Posterior cingulate gyrus (tissue), 11 donors: ENCODE results near the gene GABPB1.

Source experiments
- DNase-seq, 10 donors: peaks; one replicate each; pipeline versions ENCODE4 v3.0.0 to v3.0.0-alpha.2; 2020 to 2021; ENCODE audit warnings: mixed read lengths in 3 of 10
- intact Hi-C: fragments of 100-400 bp; cut with DNase I; formaldehyde crosslinking; loops from one replicate; pipeline ENCODE4 v1.15.1; 2023

Gene GABPB1

DNA sequence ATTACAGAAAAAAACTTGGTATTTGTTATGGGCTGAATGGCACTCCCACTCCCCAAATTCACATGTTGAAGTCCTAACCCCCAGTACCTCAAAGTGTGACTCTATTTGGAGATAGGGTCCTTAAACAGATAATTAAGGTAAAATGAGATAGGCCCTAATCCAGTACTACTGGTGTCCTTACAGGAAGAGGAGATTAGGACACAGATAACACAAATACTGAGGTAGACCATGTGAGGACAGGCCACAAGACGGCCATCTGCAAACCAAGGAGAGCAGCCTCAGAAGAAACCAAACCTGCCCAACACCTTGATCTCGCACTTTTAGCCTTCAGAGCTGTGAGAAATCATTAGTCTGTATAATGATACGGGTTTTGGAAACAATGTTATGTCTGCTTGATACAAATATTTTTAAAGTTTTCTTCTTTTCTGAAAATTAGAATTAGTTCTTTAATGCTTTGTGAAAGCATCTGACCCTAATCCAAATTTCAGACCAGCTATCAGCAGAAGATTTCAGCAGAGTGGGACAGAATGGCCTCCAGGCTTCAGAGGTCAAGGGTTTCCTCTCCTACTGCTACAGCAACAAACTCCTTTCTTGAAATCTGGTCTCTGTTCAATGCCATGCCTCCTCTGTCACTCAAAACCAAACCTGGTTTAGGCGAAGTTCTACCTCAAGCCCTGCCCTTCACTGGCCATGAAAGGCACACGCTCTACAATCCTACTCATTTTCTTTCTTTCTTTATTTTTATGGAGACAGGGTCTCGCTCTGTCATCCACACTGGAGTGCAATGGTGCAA is 67.5 kb downstream of the GABPB1 start:
- intact Hi-C loops = no loop called here
- no peak for DNase-seq

DNA sequence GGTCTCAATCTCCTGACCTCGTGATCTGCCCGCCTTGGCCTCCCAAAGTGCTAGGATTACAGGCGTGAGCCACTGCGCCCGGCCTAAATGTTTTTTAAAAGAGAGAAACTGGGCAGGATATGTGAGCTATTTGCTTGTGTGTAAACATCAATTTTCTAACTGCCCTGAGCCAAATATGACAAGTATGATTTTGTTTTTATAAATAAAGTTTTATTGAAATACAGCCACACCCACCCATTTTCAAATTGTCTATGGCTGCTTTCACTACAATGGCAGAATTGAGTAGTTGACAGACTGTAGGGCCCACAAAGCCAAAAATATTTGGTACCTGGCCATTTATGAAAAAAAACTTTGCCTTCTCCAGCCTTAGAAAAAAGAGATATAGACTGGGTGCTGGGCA is 73.6 kb downstream of the GABPB1 start:
- intact Hi-C loops = no loop called here
- no peak for DNase-seq

DNA sequence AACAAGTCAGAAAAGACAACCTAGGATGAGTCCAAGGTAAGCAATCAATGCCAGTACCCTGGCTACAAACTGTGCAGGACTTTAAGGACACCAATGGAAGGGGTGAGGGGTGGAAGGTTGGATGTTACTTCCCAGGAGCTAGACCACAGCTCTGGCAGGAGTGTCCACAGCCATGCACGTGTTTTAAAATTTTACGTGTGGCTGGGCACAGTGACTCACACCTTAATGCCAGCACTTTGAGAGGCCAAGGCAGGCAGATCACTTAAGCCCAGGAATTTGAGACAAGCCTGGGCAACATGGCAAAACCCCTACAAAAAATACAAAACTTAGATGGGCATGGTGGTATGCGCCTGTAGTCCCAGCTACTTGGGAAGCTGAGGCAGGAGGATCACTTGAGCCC is 74.7 kb downstream of the GABPB1 start:
- no peak for DNase-seq
- intact Hi-C loops = no loop called here

DNA sequence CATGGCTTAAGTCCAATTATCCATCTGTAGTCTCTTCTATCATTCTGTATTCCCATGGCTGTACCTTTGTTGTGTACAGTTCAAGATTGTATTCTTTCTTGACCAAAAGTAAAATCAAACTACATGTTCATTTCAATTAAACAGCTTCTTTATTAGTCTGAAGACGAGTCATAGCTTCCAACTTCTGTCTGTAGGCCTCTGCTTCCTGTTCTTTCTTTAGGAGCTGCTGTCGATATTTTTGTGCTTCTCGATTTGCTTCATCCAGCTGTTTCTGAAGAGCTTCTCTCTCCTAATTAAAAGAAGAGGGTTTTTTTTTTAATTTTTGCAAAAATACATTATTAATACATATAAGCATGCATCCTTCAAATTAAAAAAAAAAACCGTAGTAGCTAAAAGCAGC is 76.5 kb downstream of the GABPB1 start:
- DNase-seq = no peak
- intact Hi-C loops = no loop called here

DNA sequence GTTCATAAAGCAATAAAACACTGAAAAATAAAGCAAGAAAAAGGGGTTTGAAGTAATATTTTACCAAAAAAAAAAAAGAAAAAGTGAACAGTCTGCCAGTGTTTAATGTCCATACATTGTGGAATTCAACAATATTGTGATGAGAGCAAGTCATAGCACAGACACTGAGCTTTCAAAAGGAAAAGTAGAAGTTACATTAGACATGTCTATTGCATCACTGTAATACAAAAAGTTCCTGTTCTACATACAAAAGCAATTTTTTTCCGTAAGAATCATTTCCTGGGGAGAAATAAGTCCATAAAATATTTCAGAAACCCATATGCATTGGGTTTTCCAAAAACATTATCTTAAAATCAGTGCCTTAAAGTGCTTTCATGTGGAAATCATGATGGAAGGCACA is 77.6 kb downstream of the GABPB1 start:
- intact Hi-C loops = no loop called here
- DNase-seq = no peak

DNA sequence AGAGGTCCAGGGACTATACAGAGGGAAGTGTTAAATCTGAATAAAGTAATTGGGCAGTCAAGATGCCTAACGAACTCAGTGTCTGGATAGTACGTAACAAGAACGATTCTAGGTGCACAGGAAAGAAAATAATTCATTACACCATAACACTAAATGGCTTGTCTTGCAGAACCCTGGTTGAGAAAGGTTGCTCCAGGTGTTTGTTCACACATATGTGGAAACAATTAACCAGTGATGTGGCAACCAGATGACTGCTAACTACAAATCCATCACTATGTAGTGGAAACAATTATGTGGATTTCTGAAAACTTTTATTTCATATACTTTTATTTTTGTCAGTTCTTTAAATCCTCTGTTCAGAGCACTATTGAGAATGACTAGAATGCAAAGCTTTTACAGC is 79.1 kb downstream of the GABPB1 start:
- intact Hi-C loops = no loop called here

DNA sequence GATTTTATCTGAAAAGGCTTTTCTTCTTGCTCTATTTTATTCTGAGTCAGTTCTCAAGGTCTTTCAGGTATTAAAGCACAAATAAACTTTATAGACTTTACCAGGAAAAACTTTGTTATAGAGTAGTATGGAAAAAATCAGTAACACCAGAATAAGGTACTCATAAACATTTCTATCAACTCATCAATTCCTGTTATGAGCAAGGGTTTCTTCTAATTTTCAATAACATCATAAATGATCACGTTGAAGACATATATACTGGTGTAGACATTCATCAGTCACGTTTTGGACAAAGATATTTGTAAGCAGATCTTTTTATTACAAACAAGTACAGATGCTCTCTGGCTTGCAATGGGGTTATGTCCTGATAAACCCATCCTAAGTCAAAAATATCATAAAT is 79.9 kb downstream of the GABPB1 start:
- no peak for DNase-seq

More for the DNA sequence above, 79.1 kb downstream of the GABPB1 start:
- no peak for DNase-seq

DNA sequence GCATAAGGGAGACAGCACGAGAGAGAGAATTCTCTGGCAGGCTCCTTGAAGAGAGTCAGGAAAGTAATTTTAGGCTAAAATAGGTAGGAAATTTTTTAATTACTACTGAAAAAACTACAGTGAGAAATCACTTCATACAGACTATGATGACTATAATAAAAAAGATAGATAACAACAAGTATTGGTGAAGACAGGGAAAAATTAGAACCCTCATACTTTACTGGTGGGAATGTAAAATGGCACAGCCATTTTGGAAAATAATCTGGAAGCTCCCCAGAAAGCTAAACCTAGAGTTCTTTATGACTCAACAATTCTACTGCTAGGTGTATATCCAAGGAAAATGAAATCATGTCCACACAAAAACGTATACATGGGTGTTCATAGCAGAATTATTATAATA is 87.4 kb downstream of the GABPB1 start:
- no peak for DNase-seq
- intact Hi-C loops = loop anchor here (10.0 kb wide), 1 partner anchor 63 kb away; no protein-coding TSS in a partner anchor

More for the DNA sequence above, 79.9 kb downstream of the GABPB1 start:
- intact Hi-C loops = no loop called here

DNA sequence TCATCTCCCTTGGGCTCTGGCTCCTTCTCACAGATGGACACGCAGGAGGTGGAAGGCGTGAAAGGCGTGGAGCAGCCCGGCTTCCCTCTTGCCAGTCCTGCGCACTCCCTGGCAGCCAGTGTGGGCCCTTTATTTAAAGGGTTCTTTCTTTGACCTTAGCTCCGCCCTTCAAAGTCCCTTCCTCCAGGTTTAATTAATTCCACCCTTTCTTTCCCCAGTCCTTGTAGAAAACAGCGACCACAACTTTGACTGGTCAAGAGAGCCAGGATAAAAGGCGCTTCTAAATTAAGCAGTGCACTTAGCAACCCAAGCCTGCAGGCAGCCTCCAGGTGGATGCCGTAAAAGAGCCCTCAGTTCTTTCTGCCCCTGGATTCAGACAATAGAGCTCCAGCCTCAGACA is 89.4 kb downstream of the GABPB1 start, which contains the start of gene HDC:
Gene HDC (minus strand): TSS at position 107 of the 400 bp plus-strand sequence. CDS start 103 bp downstream, at position 4.
- no peak for DNase-seq
- intact Hi-C loops = loop anchor here (10.0 kb wide), 1 partner anchor 61 kb away; no protein-coding TSS in a partner anchor

DNA sequence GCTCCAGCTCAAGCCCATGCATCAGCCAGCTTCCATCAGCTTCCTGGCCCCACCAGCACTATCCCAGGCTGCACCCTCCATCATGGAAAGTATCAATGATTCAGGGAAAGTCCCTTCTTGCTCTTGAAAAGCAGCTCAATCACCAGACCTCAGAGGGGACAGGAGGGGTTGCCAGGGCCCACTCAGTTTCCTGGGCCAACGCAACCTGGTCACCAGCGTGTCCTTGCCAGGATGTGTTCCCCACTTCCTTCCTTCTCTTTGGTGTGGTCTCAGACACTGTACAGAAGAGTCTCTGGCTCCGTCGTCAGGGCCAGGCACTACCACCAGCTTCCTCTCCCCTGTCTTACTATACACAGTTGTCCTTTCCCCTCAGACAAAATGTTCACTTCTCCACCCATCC is 92.5 kb downstream of the GABPB1 start:
- intact Hi-C loops = loop anchor here (10.0 kb wide), 1 partner anchor 58 kb away; no protein-coding TSS in a partner anchor
- DNase-seq = no peak

DNA sequence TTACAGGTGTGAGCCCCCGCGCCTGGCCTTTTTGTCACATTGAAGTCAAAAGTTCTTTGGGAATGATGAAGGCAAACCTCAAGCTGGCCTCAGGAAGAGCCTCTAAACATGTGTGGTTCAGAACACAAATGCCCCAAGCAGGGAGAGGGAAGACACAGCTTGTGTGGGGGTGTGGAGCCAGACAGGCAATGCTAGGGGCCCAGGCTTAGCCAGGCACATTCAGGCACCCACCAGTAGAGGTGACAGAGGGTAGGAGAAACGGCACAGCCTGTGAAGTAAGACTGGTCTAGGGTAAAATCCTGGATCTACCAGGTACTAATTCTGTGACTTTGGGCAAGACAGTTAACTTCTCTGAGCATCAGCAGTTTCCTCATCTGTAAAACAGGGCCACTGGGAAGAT is 93.0 kb downstream of the GABPB1 start:
- no peak for DNase-seq
- intact Hi-C loops = loop anchor here (10.0 kb wide), 1 partner anchor 57 kb away; no protein-coding TSS in a partner anchor

DNA sequence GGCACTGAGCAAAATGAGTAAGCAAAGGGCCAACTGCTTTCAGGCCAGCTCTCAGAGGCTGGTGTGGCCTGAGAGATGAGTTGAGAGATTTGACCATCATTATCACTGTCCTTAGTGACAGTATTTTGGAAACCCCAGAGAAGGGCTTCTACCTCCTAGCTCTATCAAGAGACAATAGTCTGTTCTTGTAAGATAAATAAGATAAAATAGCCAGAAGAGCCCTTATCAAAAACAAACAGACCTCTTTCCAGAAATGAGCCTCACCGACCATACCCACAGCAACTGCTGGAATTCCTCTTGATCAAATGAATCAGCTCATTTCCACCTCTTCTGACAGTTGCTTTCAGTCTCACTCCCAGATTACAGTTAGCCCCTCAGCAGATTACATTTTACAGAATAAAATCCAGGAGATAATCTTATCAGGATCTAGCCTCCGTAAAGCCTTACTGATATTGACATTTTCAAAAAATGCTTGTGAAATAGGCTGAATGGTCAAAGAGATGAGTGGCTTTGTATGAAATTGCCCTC is 94.0 kb downstream of the GABPB1 start:
- intact Hi-C loops = loop anchor here (10.0 kb wide), 1 partner anchor 56 kb away; no protein-coding TSS in a partner anchor
- DNase-seq = no peak

DNA sequence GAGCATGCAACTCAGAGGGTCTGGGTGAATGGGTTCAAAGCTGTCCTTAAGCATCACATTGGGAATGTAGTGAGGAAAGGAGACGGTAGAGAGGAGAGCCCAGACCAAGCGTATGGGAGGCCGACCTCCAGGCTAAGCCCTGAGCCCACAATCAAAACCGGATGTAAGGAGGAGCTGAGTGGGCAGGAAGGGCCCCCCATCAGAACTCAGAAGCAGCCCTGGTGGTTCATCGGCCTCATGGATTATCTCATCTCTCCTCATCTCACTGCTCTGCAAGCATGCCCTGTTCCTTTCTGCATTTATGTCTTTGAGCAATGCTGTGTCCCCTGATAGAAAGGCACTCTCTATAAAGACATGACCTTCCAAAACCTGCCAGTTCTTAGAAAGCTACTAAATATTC is 95.7 kb downstream of the GABPB1 start:
- DNase-seq = no peak
- intact Hi-C loops = no loop called here

DNA sequence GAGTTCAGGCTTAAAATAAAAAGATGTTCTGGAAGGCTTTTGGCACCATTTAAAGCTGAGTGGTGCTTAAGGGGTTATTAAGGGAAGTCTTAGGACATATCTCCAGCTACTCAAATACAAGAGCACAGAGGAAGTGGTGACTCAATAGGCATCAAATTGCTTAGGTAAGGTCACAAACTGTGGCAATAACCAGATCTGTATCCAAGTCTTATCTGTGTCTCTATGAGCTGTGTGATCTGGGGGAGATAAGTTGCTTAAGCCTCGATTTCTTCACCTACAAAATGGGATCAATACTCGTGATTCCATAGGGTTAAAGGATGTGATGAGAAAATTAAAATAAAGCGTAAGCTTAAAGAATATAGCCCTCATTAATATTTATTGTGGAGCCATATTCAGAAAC is 97.1 kb downstream of the GABPB1 start:
- intact Hi-C loops = no loop called here
- DNase-seq = no peak

DNA sequence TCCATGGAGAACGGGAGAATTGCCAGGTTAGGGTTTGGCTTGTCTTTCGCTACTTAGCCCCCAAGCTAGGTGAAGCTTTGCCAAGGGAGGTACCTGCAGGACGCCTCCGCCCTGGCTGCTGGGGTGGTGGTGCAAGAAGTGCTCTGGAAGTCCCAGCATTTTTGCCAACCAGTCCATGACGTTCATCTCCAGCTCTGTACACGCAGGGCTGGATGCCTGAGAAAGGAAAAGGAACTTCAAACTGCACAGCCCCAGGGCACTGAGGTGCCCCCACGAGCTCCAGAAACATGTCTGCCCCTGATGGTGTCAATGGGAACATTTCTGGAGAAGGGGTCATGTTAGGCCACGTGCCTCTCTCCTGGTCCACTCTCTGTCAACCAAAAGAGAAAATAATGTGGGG is 97.7 kb downstream of the GABPB1 start:
- intact Hi-C loops = no loop called here
- DNase-seq = peak in 1 of 10 donors; percentile 12

DNA sequence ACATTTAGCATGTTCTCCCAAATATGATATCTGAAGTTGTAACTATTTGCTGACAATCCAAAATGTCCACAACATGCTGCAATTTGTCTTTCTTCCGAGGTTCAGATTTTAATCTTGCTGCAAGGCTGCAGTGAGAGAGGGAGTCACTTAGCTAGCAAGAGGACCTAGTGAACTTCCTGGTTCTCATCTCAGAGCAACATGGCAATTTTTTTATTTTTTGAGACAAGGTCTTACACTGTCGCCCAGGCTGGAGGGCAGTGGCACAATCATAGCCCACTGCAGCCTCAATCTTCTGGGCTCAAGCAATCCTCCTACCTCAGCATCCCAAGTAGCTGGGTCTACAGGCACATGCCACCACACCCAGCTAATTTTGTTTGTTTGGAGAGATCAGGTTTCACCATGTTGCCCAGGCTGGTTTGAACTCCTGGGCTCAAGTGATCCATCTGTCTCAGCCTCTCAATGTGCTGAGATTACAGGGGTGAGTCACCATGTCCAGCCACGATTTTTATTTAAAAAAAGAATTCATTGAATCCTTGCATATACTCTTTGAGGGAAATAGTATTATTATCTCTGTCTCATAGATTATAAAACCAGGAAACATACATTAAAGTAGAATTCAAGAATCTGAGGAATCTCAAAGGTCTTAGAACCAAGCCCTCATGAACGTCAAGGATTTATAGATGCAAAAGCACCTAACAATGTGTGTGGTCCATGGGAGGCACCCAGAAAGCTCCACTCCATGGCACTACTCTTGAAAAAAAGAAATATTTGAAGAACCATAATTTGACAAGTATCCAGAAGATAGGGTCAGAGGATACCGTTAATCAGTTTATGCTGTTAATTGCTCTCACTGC is 98.6 kb downstream of the GABPB1 start:
- intact Hi-C loops = no loop called here

DNA sequence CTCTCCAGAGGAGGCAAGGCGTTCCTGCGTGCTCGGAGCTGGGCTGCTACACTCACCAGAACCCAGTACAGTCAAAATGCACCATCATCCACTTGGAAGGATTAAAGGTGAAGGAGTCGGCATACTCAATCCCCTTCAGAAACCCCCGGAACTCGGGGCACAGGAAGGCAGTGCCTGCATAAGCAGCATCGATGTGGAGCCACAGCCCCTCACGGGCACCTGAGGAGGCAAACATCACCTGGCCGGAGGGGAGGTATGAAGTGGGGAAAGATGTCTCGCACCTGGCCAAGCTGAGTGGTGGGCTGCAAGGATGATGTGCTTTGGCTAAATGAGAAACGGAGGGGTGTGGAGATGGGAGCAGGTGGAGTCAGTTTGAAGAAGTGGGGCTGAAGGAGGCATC is 102.4 kb downstream of the GABPB1 start:
- intact Hi-C loops = no loop called here
- no peak for DNase-seq

More for the DNA sequence above, 98.6 kb downstream of the GABPB1 start:
- DNase-seq = no peak

DNA sequence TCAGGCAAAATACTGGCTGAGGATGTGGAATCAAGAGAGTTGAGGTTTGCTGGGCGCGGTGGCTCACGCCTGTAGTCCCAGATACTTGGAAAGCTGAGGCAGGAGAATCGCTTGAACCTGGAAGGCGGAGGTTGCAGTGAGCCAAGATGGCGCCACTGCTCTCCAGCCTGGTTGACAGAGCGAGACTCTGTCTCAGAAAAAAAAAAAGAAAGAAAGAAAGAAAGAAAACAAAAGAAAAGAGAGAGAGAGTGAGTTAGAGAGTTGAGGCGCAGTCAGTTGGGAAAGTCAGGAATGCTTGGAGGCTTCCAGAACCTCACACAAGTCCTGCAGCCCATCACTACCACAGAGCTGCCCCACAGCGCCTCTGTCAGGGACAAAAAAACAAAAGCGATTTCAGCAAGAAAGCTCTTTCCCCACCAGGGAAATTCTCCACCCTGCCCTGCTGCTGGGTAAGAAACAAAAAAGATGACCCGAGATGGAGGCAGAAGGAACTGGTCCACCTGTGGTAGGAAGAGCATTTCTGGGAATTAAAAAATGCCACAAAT is 103.3 kb downstream of the GABPB1 start:
- intact Hi-C loops = no loop called here
- no peak for DNase-seq

DNA sequence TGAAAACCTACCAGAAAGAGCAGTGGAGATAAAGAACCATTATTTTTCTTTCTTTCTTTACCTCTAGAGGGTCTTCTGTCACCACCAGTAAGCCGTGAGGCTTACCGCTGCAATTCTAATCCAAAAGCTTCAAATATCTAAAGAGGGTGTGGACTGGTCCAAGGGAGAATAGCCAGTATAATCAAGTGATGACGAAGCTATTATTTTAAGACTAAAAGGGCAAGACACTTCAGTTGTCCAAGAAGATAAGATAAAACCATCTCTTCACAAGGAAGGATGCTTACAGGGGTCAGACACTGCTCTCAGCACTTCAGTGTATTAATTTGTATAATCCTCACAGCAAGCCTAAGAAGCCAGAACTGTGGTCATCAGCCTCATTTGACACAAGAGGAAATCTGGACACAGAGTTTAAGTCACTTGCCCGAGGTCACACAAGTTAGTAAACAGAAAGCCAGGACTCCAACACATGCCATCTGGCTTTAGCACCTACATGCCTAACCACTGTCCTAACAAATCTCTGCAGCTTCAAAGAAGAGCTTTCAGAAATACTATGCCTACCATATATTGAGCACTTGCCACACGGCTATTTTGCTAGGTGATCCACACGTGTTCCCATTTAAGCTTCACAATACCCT is 104.1 kb downstream of the GABPB1 start:
- no peak for DNase-seq
- intact Hi-C loops = no loop called here

DNA sequence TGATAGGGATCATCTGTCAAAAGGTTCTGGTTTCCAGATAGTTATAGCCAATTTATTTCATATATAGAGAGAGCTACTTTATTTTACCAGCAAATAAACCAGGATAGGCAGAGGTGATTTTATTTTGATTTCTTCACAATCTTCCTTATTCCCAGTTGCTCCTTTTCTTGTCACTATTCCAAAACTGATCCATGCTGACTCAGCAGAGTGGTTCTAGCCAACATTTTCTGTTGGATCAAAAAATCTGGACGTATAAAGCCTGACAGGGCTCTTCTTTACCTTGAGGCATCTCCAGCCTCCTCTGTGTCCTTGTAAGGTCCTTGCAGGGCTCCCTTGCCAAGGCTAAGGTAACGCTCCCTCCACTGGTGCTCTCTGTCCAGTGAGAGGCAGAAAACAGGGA is 105.3 kb downstream of the GABPB1 start:
- no peak for DNase-seq
- intact Hi-C loops = no loop called here
